Measurements from ENCODE around the gene ARRB1.

ARRB1 gene

DNA sequence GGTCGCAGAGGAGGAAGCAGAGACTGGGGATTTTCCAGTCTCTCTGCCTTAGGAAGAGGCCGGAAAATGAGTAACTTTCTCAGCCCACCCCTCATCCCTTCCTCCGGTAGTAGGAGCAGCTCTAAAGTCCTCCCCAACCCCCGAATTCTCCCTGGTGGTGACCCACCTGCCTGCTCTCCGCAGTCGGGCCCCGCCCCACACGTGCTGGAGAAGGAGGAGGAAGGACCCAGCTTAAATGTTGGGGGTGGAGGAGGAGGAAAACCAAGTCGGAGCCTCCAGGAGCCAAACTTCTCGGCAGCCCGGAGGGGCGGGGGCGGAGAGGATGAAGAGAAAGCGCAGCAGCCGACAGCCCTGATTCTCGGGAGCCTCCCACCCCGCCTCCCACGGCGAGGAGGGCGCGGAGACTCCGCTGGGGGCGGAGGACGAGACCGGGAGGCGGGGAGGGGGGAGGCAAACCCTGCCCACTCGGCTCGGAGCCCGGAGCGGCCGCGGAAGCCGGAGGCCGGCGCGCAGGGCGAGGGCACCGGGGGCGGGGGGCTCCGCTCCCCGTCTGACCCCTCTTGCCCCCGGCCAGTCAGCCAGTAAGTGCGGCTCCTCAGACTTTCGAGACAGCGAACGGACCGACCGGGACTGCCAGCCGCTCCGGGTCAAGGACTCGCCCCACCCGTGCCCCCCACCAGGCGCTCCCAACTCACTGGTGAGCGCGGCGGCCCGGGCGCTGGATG, 111.0 kb downstream of the ARRB1 start, which contains the start of gene TPBGL (continued):
- no peak for TF ChIP-seq YY1 (tag by site-specific recombination; IDR thresholded peaks at IDR 0.05)
- TF ChIP-seq, protein P1, sequence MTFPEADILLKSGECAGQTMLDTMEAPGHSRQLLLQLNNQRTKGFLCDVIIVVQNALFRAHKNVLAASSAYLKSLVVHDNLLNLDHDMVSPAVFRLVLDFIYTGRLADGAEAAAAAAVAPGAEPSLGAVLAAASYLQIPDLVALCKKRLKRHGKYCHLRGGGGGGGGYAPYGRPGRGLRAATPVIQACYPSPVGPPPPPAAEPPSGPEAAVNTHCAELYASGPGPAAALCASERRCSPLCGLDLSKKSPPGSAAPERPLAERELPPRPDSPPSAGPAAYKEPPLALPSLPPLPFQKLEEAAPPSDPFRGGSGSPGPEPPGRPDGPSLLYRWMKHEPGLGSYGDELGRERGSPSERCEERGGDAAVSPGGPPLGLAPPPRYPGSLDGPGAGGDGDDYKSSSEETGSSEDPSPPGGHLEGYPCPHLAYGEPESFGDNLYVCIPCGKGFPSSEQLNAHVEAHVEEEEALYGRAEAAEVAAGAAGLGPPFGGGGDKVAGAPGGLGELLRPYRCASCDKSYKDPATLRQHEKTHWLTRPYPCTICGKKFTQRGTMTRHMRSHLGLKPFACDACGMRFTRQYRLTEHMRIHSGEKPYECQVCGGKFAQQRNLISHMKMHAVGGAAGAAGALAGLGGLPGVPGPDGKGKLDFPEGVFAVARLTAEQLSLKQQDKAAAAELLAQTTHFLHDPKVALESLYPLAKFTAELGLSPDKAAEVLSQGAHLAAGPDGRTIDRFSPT (tag by site-specific recombination; IDR thresholded peaks at IDR 0.05), result no peak
- TF ChIP-seq, protein P2, sequence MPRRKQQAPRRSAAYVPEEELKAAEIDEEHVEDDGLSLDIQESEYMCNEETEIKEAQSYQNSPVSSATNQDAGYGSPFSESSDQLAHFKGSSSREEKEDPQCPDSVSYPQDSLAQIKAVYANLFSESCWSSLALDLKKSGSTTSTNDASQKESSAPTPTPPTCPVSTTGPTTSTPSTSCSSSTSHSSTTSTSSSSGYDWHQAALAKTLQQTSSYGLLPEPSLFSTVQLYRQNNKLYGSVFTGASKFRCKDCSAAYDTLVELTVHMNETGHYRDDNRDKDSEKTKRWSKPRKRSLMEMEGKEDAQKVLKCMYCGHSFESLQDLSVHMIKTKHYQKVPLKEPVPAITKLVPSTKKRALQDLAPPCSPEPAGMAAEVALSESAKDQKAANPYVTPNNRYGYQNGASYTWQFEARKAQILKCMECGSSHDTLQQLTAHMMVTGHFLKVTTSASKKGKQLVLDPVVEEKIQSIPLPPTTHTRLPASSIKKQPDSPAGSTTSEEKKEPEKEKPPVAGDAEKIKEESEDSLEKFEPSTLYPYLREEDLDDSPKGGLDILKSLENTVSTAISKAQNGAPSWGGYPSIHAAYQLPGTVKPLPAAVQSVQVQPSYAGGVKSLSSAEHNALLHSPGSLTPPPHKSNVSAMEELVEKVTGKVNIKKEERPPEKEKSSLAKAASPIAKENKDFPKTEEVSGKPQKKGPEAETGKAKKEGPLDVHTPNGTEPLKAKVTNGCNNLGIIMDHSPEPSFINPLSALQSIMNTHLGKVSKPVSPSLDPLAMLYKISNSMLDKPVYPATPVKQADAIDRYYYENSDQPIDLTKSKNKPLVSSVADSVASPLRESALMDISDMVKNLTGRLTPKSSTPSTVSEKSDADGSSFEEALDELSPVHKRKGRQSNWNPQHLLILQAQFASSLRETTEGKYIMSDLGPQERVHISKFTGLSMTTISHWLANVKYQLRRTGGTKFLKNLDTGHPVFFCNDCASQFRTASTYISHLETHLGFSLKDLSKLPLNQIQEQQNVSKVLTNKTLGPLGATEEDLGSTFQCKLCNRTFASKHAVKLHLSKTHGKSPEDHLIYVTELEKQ (tag by site-specific recombination; IDR thresholded peaks at IDR 0.05; ENCODE audit: borderline replicate concordance), result no peak
- no peak for TF ChIP-seq ZNF169 (tag by site-specific recombination; IDR thresholded peaks at IDR 0.05)
- TF ChIP-seq ZNF433 (tag by site-specific recombination; IDR thresholded peaks at IDR 0.05; ENCODE audit: low read depth), result no peak
- TF ChIP-seq HOXD13 (CRISPR knock-in tag; IDR thresholded peaks at IDR 0.05; ENCODE audit: borderline replicate concordance), result no peak
- TF ChIP-seq ZNF747 (tag by site-specific recombination; IDR thresholded peaks at IDR 0.05), result no peak
- TF ChIP-seq ZFP41 (tag by site-specific recombination; IDR thresholded peaks at IDR 0.05; ENCODE audit: borderline replicate concordance), result no peak
- TF ChIP-seq KLF9 (tag by site-specific recombination; IDR thresholded peaks at IDR 0.05; ENCODE audit: low read depth), result peak; percentile 63
- TF ChIP-seq ZIC2 (tag by site-specific recombination; IDR thresholded peaks at IDR 0.05), result peak; percentile 49; the same call in 1 of the 2 replicates
- no peak for TF ChIP-seq ZNF404 (tag by site-specific recombination; IDR thresholded peaks at IDR 0.05)
- TF ChIP-seq ZNF37A (tag by site-specific recombination; IDR thresholded peaks at IDR 0.05), result no peak
- peak; percentile 96 for TF ChIP-seq ZFHX2 (tag by site-specific recombination; conservative IDR thresholded peaks at IDR 0.05)
- TF ChIP-seq, protein P3, sequence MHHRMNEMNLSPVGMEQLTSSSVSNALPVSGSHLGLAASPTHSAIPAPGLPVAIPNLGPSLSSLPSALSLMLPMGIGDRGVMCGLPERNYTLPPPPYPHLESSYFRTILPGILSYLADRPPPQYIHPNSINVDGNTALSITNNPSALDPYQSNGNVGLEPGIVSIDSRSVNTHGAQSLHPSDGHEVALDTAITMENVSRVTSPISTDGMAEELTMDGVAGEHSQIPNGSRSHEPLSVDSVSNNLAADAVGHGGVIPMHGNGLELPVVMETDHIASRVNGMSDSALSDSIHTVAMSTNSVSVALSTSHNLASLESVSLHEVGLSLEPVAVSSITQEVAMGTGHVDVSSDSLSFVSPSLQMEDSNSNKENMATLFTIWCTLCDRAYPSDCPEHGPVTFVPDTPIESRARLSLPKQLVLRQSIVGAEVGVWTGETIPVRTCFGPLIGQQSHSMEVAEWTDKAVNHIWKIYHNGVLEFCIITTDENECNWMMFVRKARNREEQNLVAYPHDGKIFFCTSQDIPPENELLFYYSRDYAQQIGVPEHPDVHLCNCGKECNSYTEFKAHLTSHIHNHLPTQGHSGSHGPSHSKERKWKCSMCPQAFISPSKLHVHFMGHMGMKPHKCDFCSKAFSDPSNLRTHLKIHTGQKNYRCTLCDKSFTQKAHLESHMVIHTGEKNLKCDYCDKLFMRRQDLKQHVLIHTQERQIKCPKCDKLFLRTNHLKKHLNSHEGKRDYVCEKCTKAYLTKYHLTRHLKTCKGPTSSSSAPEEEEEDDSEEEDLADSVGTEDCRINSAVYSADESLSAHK (tag by site-specific recombination; IDR thresholded peaks at IDR 0.05), result no peak
- TF ChIP-seq ZNF23 (tag by site-specific recombination; IDR thresholded peaks at IDR 0.05; ENCODE audit: borderline replicate concordance), result no peak
- TF ChIP-seq, protein P4, sequence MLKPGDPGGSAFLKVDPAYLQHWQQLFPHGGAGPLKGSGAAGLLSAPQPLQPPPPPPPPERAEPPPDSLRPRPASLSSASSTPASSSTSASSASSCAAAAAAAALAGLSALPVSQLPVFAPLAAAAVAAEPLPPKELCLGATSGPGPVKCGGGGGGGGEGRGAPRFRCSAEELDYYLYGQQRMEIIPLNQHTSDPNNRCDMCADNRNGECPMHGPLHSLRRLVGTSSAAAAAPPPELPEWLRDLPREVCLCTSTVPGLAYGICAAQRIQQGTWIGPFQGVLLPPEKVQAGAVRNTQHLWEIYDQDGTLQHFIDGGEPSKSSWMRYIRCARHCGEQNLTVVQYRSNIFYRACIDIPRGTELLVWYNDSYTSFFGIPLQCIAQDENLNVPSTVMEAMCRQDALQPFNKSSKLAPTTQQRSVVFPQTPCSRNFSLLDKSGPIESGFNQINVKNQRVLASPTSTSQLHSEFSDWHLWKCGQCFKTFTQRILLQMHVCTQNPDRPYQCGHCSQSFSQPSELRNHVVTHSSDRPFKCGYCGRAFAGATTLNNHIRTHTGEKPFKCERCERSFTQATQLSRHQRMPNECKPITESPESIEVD (tag by site-specific recombination; IDR thresholded peaks at IDR 0.05), result no peak
- TF ChIP-seq ZNF248 (tag by site-specific recombination; IDR thresholded peaks at IDR 0.05), result no peak
- TF ChIP-seq, protein P5, sequence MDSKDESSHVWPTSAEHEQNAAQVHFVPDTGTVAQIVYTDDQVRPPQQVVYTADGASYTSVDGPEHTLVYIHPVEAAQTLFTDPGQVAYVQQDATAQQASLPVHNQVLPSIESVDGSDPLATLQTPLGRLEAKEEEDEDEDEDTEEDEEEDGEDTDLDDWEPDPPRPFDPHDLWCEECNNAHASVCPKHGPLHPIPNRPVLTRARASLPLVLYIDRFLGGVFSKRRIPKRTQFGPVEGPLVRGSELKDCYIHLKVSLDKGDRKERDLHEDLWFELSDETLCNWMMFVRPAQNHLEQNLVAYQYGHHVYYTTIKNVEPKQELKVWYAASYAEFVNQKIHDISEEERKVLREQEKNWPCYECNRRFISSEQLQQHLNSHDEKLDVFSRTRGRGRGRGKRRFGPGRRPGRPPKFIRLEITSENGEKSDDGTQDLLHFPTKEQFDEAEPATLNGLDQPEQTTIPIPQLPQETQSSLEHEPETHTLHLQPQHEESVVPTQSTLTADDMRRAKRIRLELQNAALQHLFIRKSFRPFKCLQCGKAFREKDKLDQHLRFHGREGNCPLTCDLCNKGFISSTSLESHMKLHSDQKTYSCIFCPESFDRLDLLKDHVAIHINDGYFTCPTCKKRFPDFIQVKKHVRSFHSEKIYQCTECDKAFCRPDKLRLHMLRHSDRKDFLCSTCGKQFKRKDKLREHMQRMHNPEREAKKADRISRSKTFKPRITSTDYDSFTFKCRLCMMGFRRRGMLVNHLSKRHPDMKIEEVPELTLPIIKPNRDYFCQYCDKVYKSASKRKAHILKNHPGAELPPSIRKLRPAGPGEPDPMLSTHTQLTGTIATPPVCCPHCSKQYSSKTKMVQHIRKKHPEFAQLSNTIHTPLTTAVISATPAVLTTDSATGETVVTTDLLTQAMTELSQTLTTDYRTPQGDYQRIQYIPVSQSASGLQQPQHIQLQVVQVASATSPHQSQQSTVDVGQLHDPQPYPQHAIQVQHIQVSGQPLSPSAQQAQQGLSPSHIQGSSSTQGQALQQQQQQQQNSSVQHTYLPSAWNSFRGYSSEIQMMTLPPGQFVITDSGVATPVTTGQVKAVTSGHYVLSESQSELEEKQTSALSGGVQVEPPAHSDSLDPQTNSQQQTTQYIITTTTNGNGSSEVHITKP (tag by site-specific recombination; IDR thresholded peaks at IDR 0.05), result peak; percentile 52
- TF ChIP-seq TRIM28 (IDR thresholded peaks at IDR 0.05; ENCODE audit: borderline replicate concordance, low read length), result no peak
- TF ChIP-seq ZNF202 (tag by site-specific recombination; IDR thresholded peaks at IDR 0.05; ENCODE audit: borderline replicate concordance), result no peak
- no peak for TF ChIP-seq REPIN1 (tag by site-specific recombination; IDR thresholded peaks at IDR 0.05; ENCODE audit: low read depth)
- TF ChIP-seq KLF1 (tag by site-specific recombination; IDR thresholded peaks at IDR 0.05), result peak; percentile 40; the same call in 1 of the 2 replicates
- no peak for TF ChIP-seq ZNF266 (tag by site-specific recombination; IDR thresholded peaks at IDR 0.05; ENCODE audit: low read depth)
- TF ChIP-seq ZNF274 (IDR thresholded peaks at IDR 0.05; ENCODE audit: low read length), result no peak
- TF ChIP-seq ZNF274 (tag by site-specific recombination; IDR thresholded peaks at IDR 0.05; ENCODE audit: borderline replicate concordance), result no peak
